A549 (cell line): Measurements from ENCODE around the gene LDLRAD4.

ENCODE experiments used
- CTCF ChIP-seq: fragments of >200 bp; sonication (Bioruptor Twin); formaldehyde crosslinking; IDR thresholded peaks from 3 replicates; pipeline ENCODE4 v1.5.1; 2016
- POLR2A ChIP-seq: IDR thresholded peaks from 2 replicates; pipeline ENCODE4 v1.6.1; 2012; ENCODE audit warnings: mild to moderate bottlenecking, low read length
- REST ChIP-seq: fragments of 200-600 bp; sonication (generic); IDR thresholded peaks from 2 replicates; pipeline ENCODE4 v1.6.1; 2016; ENCODE audit warnings: antibody characterized with exemption, mild to moderate bottlenecking, moderate library complexity
- RNF2 ChIP-seq: fragments of 200-600 bp; sonication (generic); IDR thresholded peaks from 2 replicates; pipeline ENCODE4 v1.6.1; 2016; ENCODE audit warnings: low read depth, mild to moderate bottlenecking, antibody characterized with exemption, moderate library complexity, borderline replicate concordance

- TF ChIP-seq POLR2A (no peak), REST (no peak), RNF2 (no peak), CTCF (no peak)
These were observed 155.5 kb downstream of the LDLRAD4 start for GRCh38 chr18:13374096-13374467.
